K562 (cell line): ENCODE measurements around the gene NCKAP1. TPM values are rescaled to one million over a fixed set of nuclear protein-coding genes. Genes with fewer than 3 reads are reported as not detected.

Experiments used
- ATAC-seq: fragments of 200-7000 bp; cut with Tn5 transposase; 3 replicates; pipeline ENCODE4 v1.9.1; 2020; ENCODE audit warnings: moderate library complexity
- BruUV-seq: library from RNA; stranded (reverse); fragments of 400-500 nt; replicated peaks from 2 replicates; lab custom pipeline; 2021; lab: Mats Ljungman, UMichigan
- CTCF ChIA-PET: fragments of 300-600 bp; formaldehyde crosslinking; extraction: SDS; loops from one replicate; lab custom pipeline; 2021; ENCODE audit warnings: low intra/inter-chr PET ratio; lab: Yijun Ruan, JAX
- POLR2A ChIA-PET: fragments of 300-600, 350-650 bp; sonication (Branson Sonifier 250); formaldehyde crosslinking; extraction: SDS; loops from one replicate; lab custom pipeline; 2021; ENCODE audit warnings: antibody characterized with exemption, inconsistent platforms; lab: Yijun Ruan, JAX
- DNase-seq, 4 experiments: peaks; one replicate each; pipeline versions ENCODE4 v3.0.0 to v3.0.0-alpha.2; 2011 to 2018; ENCODE audit warnings: low spot score in 3 of 4, mixed read lengths in 3 of 4; ENCODE audit errors: extremely low read depth in 1 of 4
- FAIRE-seq: peaks from 2 replicates; lab custom pipeline; 2011; peaks lifted over from hg19 to GRCh38; lab: Jason Lieb, UNC
- H2AFZ ChIP-seq: 2 replicates; pipeline ENCODE4 v1.6.0; 2011; ENCODE audit warnings: low read depth, low read length, control low read depth, inconsistent platforms
- H3K27ac ChIP-seq: fragments of 200-600 bp; 3 replicates; pipeline ENCODE4 v1.8.0; 2011; ENCODE audit warnings: low read depth, mild to moderate bottlenecking, control low read depth, inconsistent platforms, low read length, moderate library complexity, mixed read lengths; ENCODE audit errors: extremely low read depth
- H3K27me3 ChIP-seq, 2 experiments: fragments of 300-600 bp in 1 of 2; 2 replicates in 1 of 2; 3 replicates in 1 of 2; pipeline versions ENCODE4 v1.6.0 to v1.8.0; 2011; ENCODE audit warnings: inconsistent platforms in 2 of 2, low read length in 2 of 2, mild to moderate bottlenecking in 1 of 2, mixed read lengths in 1 of 2, moderate library complexity in 1 of 2; ENCODE audit not compliant: control insufficient read depth in 2 of 2, insufficient read depth in 2 of 2
- H3K36me3 ChIP-seq: fragments of 300-600 bp; 3 replicates; pipeline ENCODE4 v1.8.0; 2011; ENCODE audit warnings: mild to moderate bottlenecking, low read length, inconsistent platforms; ENCODE audit not compliant: control insufficient read depth, insufficient read depth
- H3K4me1 ChIP-seq, 2 experiments: fragments of 200-600 bp in 1 of 2; replicated peaks in 1 of 2; 2 replicates in 1 of 2; 3 replicates in 1 of 2; pipeline versions ENCODE4 v1.5.1 to v1.8.0; 2011; ENCODE audit warnings: inconsistent platforms in 2 of 2, low read length in 2 of 2, mild to moderate bottlenecking in 1 of 2, mixed read lengths in 1 of 2, moderate library complexity in 1 of 2; ENCODE audit not compliant: control insufficient read depth in 2 of 2, insufficient read depth in 2 of 2
- H3K4me2 ChIP-seq: 2 replicates; pipeline ENCODE4 v1.6.1; 2011; ENCODE audit warnings: low read length, control low read depth, inconsistent platforms, mixed read lengths; ENCODE audit not compliant: insufficient read depth
- H3K4me3 ChIP-seq: fragments of 200-600 bp; sonication (generic), shearing (Covaris generic); 2 replicates; pipeline ENCODE4 v1.5.1; 2016; ENCODE audit warnings: control low read depth, inconsistent platforms
- H3K79me2 ChIP-seq: fragments of 200-600 bp; 3 replicates; pipeline ENCODE4 v1.8.0; 2011; ENCODE audit warnings: low read length, inconsistent platforms; ENCODE audit not compliant: control insufficient read depth, insufficient read depth
- H3K9ac ChIP-seq, 2 experiments: 2 replicates each; pipeline versions ENCODE4 v1.6.0 to v1.6.1; 2011; ENCODE audit warnings: low read depth in 2 of 2, low read length in 2 of 2, control low read depth in 1 of 2, inconsistent platforms in 1 of 2, mild to moderate bottlenecking in 1 of 2, mixed read lengths in 1 of 2; ENCODE audit not compliant: insufficient read depth in 1 of 2
- H3K9me1 ChIP-seq: one replicate; pipeline ENCODE4 v1.6.0; 2011; ENCODE audit warnings: inconsistent platforms, mild to moderate bottlenecking, low read length, moderate library complexity; ENCODE audit not compliant: control insufficient read depth, insufficient read depth
- H3K9me3 ChIP-seq: replicated peaks from 2 replicates; pipeline ENCODE4 v1.5.1; 2011; ENCODE audit warnings: low read depth, low read length, inconsistent platforms; ENCODE audit not compliant: control insufficient read depth, insufficient read depth
- H4K20me1 ChIP-seq: replicated peaks from 2 replicates; pipeline ENCODE4 v1.6.1; 2011; ENCODE audit warnings: low read length, inconsistent platforms, mixed read lengths; ENCODE audit not compliant: control insufficient read depth, insufficient read depth
- CTCFL ChIP-seq: IDR thresholded peaks from 2 replicates; pipeline ENCODE4 v1.6.1; 2011; ENCODE audit warnings: borderline replicate concordance, low read depth, mild to moderate bottlenecking, moderate library complexity, low read length; ENCODE audit not compliant: insufficient read depth, poor library complexity, severe bottlenecking
- E2F4 ChIP-seq: sonication (generic); formaldehyde crosslinking; IDR thresholded peaks from 2 replicates; pipeline ENCODE4 v1.8.0; 2022; ENCODE audit warnings: mild to moderate bottlenecking, low read depth, missing genetic modification reagents
- ETV6 ChIP-seq, 3 experiments: fragments of 150-350 bp in 1 of 3; sonication (generic) in 1 of 3; formaldehyde crosslinking in 1 of 3; IDR thresholded peaks; 2 replicates each; pipeline versions ENCODE4 v1.6.1 to v1.8.0; 2014 to 2022; ENCODE audit warnings: borderline replicate concordance in 2 of 3, low read depth in 2 of 3, antibody characterized with exemption in 1 of 3, low read length in 1 of 3, mild to moderate bottlenecking in 1 of 3, missing genetic modification reagents in 1 of 3
- MED1 ChIP-seq: sonication (generic); formaldehyde crosslinking; IDR thresholded peaks from 2 replicates; pipeline ENCODE4 v1.8.1; 2023; ENCODE audit warnings: missing genetic modification reagents, borderline replicate concordance
- NONO ChIP-seq, 2 experiments: fragments of 200-400 bp in 1 of 2; fragments of 450-650 bp in 1 of 2; formaldehyde crosslinking in 1 of 2; IDR thresholded peaks; 2 replicates each; pipeline ENCODE4 v1.6.1; 2017; ENCODE audit warnings: low read depth in 2 of 2, mild to moderate bottlenecking in 2 of 2, moderate library complexity in 2 of 2, low read length in 1 of 2
- POU5F1 ChIP-seq: fragments of 150-350 bp; IDR thresholded peaks from 2 replicates; pipeline ENCODE4 v1.6.1; 2014; ENCODE audit warnings: borderline replicate concordance, low read length, low read depth, mild to moderate bottlenecking; ENCODE audit not compliant: partially characterized antibody
- TEAD4 ChIP-seq, 2 experiments: sonication (generic) in 1 of 2; formaldehyde crosslinking in 1 of 2; IDR thresholded peaks; 2 replicates each; pipeline versions ENCODE4 v1.6.1 to v1.8.0; 2012 to 2022; ENCODE audit warnings: borderline replicate concordance in 1 of 2, inconsistent platforms in 1 of 2, low read length in 1 of 2, mild to moderate bottlenecking in 1 of 2, missing genetic modification reagents in 1 of 2
- U2AF1 ChIP-seq: fragments of 200-400 bp; formaldehyde crosslinking; optimal IDR thresholded peaks from 2 replicates; pipeline ENCODE3; 2017; ENCODE audit warnings: mild to moderate bottlenecking, low read depth, low read length, moderate library complexity
- ZFX ChIP-seq: sonication (generic); formaldehyde crosslinking; IDR thresholded peaks from 2 replicates; pipeline ENCODE4 v1.8.0; 2022; ENCODE audit warnings: mild to moderate bottlenecking, missing genetic modification reagents, moderate library complexity
- ZHX1 ChIP-seq: fragments of 150-350 bp; conservative IDR thresholded peaks from 2 replicates; pipeline ENCODE4 v1.6.1; 2014; ENCODE audit warnings: low read length
- ZNF57 ChIP-seq: fragments of 450-650 bp; formaldehyde crosslinking; IDR thresholded peaks from 2 replicates; pipeline ENCODE4 v1.4.0; 2020; ENCODE audit warnings: mild to moderate bottlenecking, moderate library complexity
- ZNF668 ChIP-seq: fragments of 250-450 bp; sonication (Bioruptor Pico); IDR thresholded peaks from 2 replicates; pipeline ENCODE4 v1.8.0; 2022; ENCODE audit warnings: mild to moderate bottlenecking, inconsistent platforms
- WGBS: fragments of 100-300 bp; shearing (Covaris generic); methylation state at CpG from one replicate; pipeline ENCODE4 v1.1.6; 2016; ENCODE audit warnings: low coverage, mixed read lengths; ENCODE audit not compliant: insufficient coverage; ENCODE audit errors: missing lambda C conversion rate; 5-methylcytosine and 5-hydroxymethylcytosine counted together
- in situ Hi-C: fragments of 300-500 bp; cut with MboI; formaldehyde crosslinking; loops from 4 replicates; pipeline ENCODE4 v1.15.0; 2018; ENCODE audit warnings: inconsistent platforms, mixed read lengths
- intact Hi-C: fragments of 100-400 bp; cut with micrococcal nuclease; formaldehyde crosslinking; loops from 2 replicates; pipeline ENCODE4 v1.14.2; 2022
- polyA plus RNA-seq, 8 experiments: library from polyadenylated mRNA; depleted of rRNA in 4 of 8; stranded (reverse) in 5 of 8; unstranded in 3 of 8; fragments of >200 nt; fragmentation: Nextera tagmentation in 2 of 8; fragmentation: Illumina TruSeq in 1 of 8; extraction: Ambion mirVana in 2 of 8; extraction: Trizol in 1 of 8; gene quantifications; 2 replicates each; pipeline versions ENCODE4 v1.2.1 to v1.2.3, GENCODE V29; 2011 to 2014; ENCODE audit warnings: inconsistent platforms in 1 of 8, missing spikeins in 1 of 8
- total RNA-seq, 7 experiments: library from RNA; depleted of rRNA in 6 of 7; stranded (reverse); fragments of >200 nt in 6 of 7; fragmentation: Illumina TruSeq in 2 of 7; extraction: Trizol in 2 of 7; gene quantifications; 2 replicates each; pipeline versions ENCODE4 v1.2.1 to v1.2.3, GENCODE V29; 2011 to 2021; ENCODE audit warnings: low replicate concordance in 1 of 7

NCKAP1 gene
- total and polyA plus RNA-seq, 9 of the 15 experiments (the other 6 are each of a cell fraction or from before 2014, with no cell fraction given): 34.0 to 153 (median 88.7) TPM

- Histone ChIP-seq H4K20me1 (no peaks in the 10 kb centered on the region), H3K4me2 (peak overlapping the region; percentile 74), H2AFZ (peak overlapping the region; percentile 57), H3K36me3 (peaks cover 3% of the 10 kb centered on the region; the same call in 1 of the 3 replicates), H3K27me3 (no peaks in the 10 kb centered on the region), H3K9me1 (no peaks in the 10 kb centered on the region), H3K4me3 (peak overlapping the region; percentile 76), H3K9ac (peak overlapping the region; percentile 82 to 95), H3K27ac (peak overlapping the region; percentile 74), H3K9me3 (no peaks in the 10 kb centered on the region), H3K4me1 (peaks cover 14 to 22% of the 10 kb centered on the region in 2 experiments), H3K79me2 (peaks cover 54% of the 10 kb centered on the region)
- intact Hi-C loops: loop anchor here (1.0 to 5.0 kb wide), 5 partner anchors 41 to 1170 kb away; partner anchors contain the start of genes DUSP19 and NUP35
- ATAC-seq: peak; percentile 56
- in situ Hi-C loops: no loop called here
- POLR2A ChIA-PET: interaction anchor here (0.6 to 0.9 kb wide), 3 partner anchors 19 to 48 kb away, joined by 3 read pairs; no protein-coding TSS in a partner anchor
- FAIRE-seq: no peak
- no TSS peak for BruUV-seq
- CTCF ChIA-PET: interaction anchor here (0.7 kb wide), 1 partner anchor 201 kb away, joined by 3 read pairs; no protein-coding TSS in a partner anchor
- peak; percentile 54 to 67 (median 56) for DNase-seq
- WGBS: under 1% methylated on average over 67 of the region's 91 CpGs
- TF ChIP-seq CTCFL (no peak), NONO (IDR thresholded peaks at IDR 0.05; ENCODE audit: low read depth in 2 of 2, low read length in 1 of 2) (peak in 1 of 2 experiments; percentile 69; a peak in 2 of 4 replicates), ZNF57 (CRISPR knock-in tag) (no peak), ZFX (peak; percentile 97), E2F4 (CRISPR knock-in tag) (0 out of 2 replicates have a peak, but pooled peaks have one; percentile 19), ZHX1 (no peak), MED1 (CRISPR knock-in tag) (no peak), POU5F1 (no peak), ZNF668 (CRISPR knock-in tag) (0 out of 2 replicates have a peak, but pooled peaks have one; percentile 44), U2AF1 (peak; percentile 88), TEAD4 (IDR thresholded peaks at IDR 0.05; ENCODE audit: low read length) (no peak), TEAD4 (CRISPR knock-in tag; IDR thresholded peaks at IDR 0.05; ENCODE audit: borderline replicate concordance) (no peak), ETV6 (IDR thresholded peaks at IDR 0.05; ENCODE audit: borderline replicate concordance in 1 of 2, low read depth in 2 of 2, low read length in 1 of 2) (no peak), ETV6 (CRISPR knock-in tag; IDR thresholded peaks at IDR 0.05; ENCODE audit: borderline replicate concordance) (0 out of 2 replicates have a peak, but pooled peaks have one; percentile 60)
Observed at GRCh38 chr2:183037553-183038340, 510 bp downstream of the NCKAP1 start.
